ENCODE measurements around the gene CMTM3.

CMTM3 gene

DNA sequence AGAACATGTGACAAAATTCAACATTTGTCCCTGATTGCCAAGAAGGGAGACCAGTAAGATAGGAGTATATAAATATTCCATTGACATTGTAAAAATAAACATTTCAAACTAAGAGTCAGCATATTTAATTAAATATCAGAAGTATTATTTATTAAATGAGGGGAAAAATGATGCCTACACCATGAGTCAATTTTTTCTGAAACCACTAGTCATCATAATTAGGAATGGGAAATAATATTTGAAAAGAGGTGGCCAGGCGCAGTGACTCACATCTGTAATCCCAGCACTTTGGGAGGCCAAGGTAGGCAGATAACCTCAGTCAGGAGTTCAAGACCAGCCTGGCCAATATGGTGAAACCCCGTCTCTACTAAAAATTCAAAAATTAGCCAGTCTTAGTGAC is 36.1 kb upstream of the CMTM3 start:
- no peak overlapping the region for H3K4me3 ChIP-seq (replicated peaks; ENCODE audit: insufficient read depth, low read length)
- no peak for DNase-seq (ENCODE audit: low read depth in 1 of 2, low spot score in 1 of 2)
- TF ChIP-seq, protein P1, sequence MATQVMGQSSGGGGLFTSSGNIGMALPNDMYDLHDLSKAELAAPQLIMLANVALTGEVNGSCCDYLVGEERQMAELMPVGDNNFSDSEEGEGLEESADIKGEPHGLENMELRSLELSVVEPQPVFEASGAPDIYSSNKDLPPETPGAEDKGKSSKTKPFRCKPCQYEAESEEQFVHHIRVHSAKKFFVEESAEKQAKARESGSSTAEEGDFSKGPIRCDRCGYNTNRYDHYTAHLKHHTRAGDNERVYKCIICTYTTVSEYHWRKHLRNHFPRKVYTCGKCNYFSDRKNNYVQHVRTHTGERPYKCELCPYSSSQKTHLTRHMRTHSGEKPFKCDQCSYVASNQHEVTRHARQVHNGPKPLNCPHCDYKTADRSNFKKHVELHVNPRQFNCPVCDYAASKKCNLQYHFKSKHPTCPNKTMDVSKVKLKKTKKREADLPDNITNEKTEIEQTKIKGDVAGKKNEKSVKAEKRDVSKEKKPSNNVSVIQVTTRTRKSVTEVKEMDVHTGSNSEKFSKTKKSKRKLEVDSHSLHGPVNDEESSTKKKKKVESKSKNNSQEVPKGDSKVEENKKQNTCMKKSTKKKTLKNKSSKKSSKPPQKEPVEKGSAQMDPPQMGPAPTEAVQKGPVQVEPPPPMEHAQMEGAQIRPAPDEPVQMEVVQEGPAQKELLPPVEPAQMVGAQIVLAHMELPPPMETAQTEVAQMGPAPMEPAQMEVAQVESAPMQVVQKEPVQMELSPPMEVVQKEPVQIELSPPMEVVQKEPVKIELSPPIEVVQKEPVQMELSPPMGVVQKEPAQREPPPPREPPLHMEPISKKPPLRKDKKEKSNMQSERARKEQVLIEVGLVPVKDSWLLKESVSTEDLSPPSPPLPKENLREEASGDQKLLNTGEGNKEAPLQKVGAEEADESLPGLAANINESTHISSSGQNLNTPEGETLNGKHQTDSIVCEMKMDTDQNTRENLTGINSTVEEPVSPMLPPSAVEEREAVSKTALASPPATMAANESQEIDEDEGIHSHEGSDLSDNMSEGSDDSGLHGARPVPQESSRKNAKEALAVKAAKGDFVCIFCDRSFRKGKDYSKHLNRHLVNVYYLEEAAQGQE (IDR thresholded peaks at IDR 0.05; ENCODE audit: insufficient replicate concordance, low read depth) = no peak
- TF ChIP-seq, protein P2, sequence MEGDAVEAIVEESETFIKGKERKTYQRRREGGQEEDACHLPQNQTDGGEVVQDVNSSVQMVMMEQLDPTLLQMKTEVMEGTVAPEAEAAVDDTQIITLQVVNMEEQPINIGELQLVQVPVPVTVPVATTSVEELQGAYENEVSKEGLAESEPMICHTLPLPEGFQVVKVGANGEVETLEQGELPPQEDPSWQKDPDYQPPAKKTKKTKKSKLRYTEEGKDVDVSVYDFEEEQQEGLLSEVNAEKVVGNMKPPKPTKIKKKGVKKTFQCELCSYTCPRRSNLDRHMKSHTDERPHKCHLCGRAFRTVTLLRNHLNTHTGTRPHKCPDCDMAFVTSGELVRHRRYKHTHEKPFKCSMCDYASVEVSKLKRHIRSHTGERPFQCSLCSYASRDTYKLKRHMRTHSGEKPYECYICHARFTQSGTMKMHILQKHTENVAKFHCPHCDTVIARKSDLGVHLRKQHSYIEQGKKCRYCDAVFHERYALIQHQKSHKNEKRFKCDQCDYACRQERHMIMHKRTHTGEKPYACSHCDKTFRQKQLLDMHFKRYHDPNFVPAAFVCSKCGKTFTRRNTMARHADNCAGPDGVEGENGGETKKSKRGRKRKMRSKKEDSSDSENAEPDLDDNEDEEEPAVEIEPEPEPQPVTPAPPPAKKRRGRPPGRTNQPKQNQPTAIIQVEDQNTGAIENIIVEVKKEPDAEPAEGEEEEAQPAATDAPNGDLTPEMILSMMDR (IDR thresholded peaks at IDR 0.05; ENCODE audit: insufficient read depth, low read length) = no peak
- no peak for TF ChIP-seq GABPA (IDR thresholded peaks at IDR 0.05; ENCODE audit: low read depth)
- no peak for TF ChIP-seq POLR2AphosphoS5 (IDR thresholded peaks at IDR 0.05; ENCODE audit: low read depth)
- H3K27ac ChIP-seq (replicated peaks) = no peak overlapping the region
- no peaks in the 10 kb centered on the region for H3K27me3 ChIP-seq (ENCODE audit: insufficient read depth, poor library complexity, severe bottlenecking)

DNA sequence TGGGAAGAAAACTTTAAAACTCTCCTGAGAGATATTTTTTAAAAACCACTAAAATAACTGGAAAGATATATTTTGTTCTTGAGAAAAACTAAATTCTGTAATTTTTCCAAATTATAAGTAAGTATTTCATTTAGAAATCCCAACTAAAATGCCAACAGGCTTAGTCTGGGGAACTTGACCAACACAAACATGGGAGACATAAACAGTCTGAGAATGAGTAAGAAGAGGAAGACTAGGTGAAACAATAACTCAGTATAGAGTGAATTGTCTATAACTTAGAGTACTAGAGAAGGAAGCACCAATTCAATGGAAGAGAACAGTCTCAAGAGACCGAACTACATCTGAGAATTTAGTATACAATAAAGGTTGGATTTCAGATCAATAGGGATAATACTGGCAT is 35.4 kb upstream of the CMTM3 start:
- Histone ChIP-seq H3K4me3 (replicated peaks; ENCODE audit: insufficient read depth, low read length) (no peak overlapping the region), H3K27me3 (ENCODE audit: insufficient read depth, poor library complexity, severe bottlenecking) (no peaks in the 10 kb centered on the region), H3K27ac (replicated peaks) (no peak overlapping the region)
- DNase-seq (ENCODE audit: low read depth in 1 of 2, low spot score in 1 of 2) = no peak
- no peak for TF ChIP-seq GABPA (IDR thresholded peaks at IDR 0.05; ENCODE audit: low read depth)
- TF ChIP-seq, protein P1 (IDR thresholded peaks at IDR 0.05; ENCODE audit: insufficient replicate concordance, low read depth) = no peak
- TF ChIP-seq POLR2AphosphoS5 (IDR thresholded peaks at IDR 0.05; ENCODE audit: low read depth) = no peak
- TF ChIP-seq, protein P2 (IDR thresholded peaks at IDR 0.05; ENCODE audit: insufficient read depth, low read length) = no peak
- no peak for TF ChIP-seq SPI1 (IDR thresholded peaks at IDR 0.05; ENCODE audit: borderline replicate concordance, low read depth)

DNA sequence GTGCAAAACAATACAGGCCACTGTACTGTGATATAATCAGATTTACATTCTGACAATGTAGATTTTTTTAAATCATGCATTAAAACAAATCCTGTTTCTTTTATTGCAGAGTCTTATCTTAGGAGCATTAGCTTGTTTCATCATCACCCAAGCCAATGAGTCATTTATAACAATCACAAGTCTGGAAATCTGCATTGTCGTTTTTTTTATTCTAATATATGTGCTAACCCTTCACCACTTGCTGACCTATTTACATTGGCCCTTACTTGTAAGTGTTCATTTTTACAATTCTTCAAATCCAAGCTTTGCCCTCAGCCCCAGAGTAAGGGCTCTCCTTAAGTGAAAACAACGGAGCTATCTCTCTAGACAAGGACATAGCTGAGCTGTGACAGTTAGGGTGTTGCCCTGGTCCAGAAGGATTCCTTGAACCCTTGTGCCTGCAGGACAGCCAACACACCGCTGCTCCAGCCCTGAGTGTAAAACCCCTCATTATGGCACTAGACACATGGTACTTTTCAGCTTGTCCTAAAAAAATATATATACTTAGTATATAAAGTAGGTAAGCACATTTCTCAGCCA is 34.6 kb upstream of the CMTM3 start:
- DNase-seq (ENCODE audit: low read depth in 1 of 2, low spot score in 1 of 2) = no peak
- Histone ChIP-seq H3K27ac (replicated peaks) (no peak overlapping the region), H3K4me3 (replicated peaks; ENCODE audit: insufficient read depth, low read length) (no peak overlapping the region), H3K27me3 (ENCODE audit: insufficient read depth, poor library complexity, severe bottlenecking) (no peaks in the 10 kb centered on the region)
- TF ChIP-seq GABPA (IDR thresholded peaks at IDR 0.05; ENCODE audit: low read depth) (no peak), SPI1 (IDR thresholded peaks at IDR 0.05; ENCODE audit: borderline replicate concordance, low read depth) (no peak), POLR2AphosphoS5 (IDR thresholded peaks at IDR 0.05; ENCODE audit: low read depth) (no peak)
- TF ChIP-seq, protein P1 (IDR thresholded peaks at IDR 0.05; ENCODE audit: insufficient replicate concordance, low read depth) = no peak
- TF ChIP-seq, protein P2 (IDR thresholded peaks at IDR 0.05; ENCODE audit: insufficient read depth, low read length) = no peak

All from HL-60 (cell line).